IMR-90 (cell line): Measurements from ENCODE around the gene LIMS2. TPM values are rescaled to one million over a fixed set of nuclear protein-coding genes. Genes with fewer than 3 reads are reported as not detected.

Experiments used
- ATAC-seq: fragments of 200-7000 bp; cut with Tn5 transposase; 2 replicates; pipeline ENCODE4 v1.9.1; 2020; ENCODE audit warnings: low read depth, mild to moderate bottlenecking, moderate library complexity
- BruUV-seq: library from RNA; stranded (reverse); fragments of 400-500 nt; replicated peaks from 2 replicates; lab custom pipeline; 2021; lab: Mats Ljungman, UMichigan
- CTCF ChIA-PET: fragments of 300-600 bp; formaldehyde crosslinking; extraction: SDS; loops from one replicate; lab custom pipeline; 2021; ENCODE audit warnings: antibody characterized with exemption; lab: Yijun Ruan, JAX
- POLR2A ChIA-PET: fragments of 300-600 bp; sonication (Branson Sonifier 250); formaldehyde crosslinking; loops from one replicate; lab custom pipeline; 2022; ENCODE audit warnings: antibody characterized with exemption; ENCODE audit not compliant: unreplicated experiment; lab: Charles Lee
- DNase-seq: peaks from one replicate; pipeline ENCODE4 v3.0.0; 2013
- H2AFZ ChIP-seq: replicated peaks from 2 replicates; pipeline ENCODE3; 2013; ENCODE audit warnings: low read length, mild to moderate bottlenecking; ENCODE audit not compliant: poor library complexity
- H2AK5ac ChIP-seq: 2 replicates; pipeline ENCODE4 v1.6.1; 2013; ENCODE audit warnings: low read depth, low read length, inconsistent platforms
- H2AK9ac ChIP-seq: replicated peaks from 2 replicates; pipeline ENCODE3; 2013; ENCODE audit warnings: mild to moderate bottlenecking, low read depth, low read length, moderate library complexity; ENCODE audit not compliant: poor library complexity
- H2BK120ac ChIP-seq: 2 replicates; pipeline ENCODE4 v1.6.1; 2013; ENCODE audit warnings: low read depth, low read length, inconsistent platforms
- H2BK15ac ChIP-seq: 3 replicates; pipeline ENCODE4 v1.6.1; 2013; ENCODE audit warnings: low read depth, low read length, inconsistent platforms
- H2BK20ac ChIP-seq: 2 replicates; pipeline ENCODE4 v1.6.1; 2013; ENCODE audit warnings: low read depth, mild to moderate bottlenecking, inconsistent platforms, low read length, moderate library complexity
- H2BK5ac ChIP-seq: 2 replicates; pipeline ENCODE4 v1.6.1; 2013; ENCODE audit warnings: mild to moderate bottlenecking, low read depth, low read length, inconsistent platforms; ENCODE audit not compliant: poor library complexity, severe bottlenecking
- H3K14ac ChIP-seq: replicated peaks from 2 replicates; pipeline ENCODE4 v1.6.1; 2013; ENCODE audit warnings: low read depth, low read length, inconsistent platforms
- H3K18ac ChIP-seq: 2 replicates; pipeline ENCODE4 v1.6.1; 2013; ENCODE audit warnings: low read depth, low read length, control low read depth
- H3K23ac ChIP-seq: 2 replicates; pipeline ENCODE4 v1.6.1; 2013; ENCODE audit warnings: low read depth, low read length, inconsistent platforms
- H3K27ac ChIP-seq: 2 replicates; pipeline ENCODE4 v1.5.1; 2013; ENCODE audit warnings: mild to moderate bottlenecking, control low read depth, low read length; ENCODE audit not compliant: insufficient read depth
- H3K27me3 ChIP-seq: 2 replicates; pipeline ENCODE4 v1.6.1; 2013; ENCODE audit warnings: low read length; ENCODE audit not compliant: control insufficient read depth, insufficient read depth
- H3K36me3 ChIP-seq: 2 replicates; pipeline ENCODE4 v1.6.1; 2013; ENCODE audit warnings: low read length, mixed read lengths; ENCODE audit not compliant: control insufficient read depth, insufficient read depth
- H3K4ac ChIP-seq: 2 replicates; pipeline ENCODE4 v1.6.1; 2013; ENCODE audit warnings: low read depth, low read length, inconsistent platforms
- H3K4me1 ChIP-seq: 2 replicates; pipeline ENCODE4 v1.6.1; 2013; ENCODE audit warnings: low read length, mixed read lengths; ENCODE audit not compliant: control insufficient read depth, insufficient read depth
- H3K4me2 ChIP-seq: 2 replicates; pipeline ENCODE4 v1.6.1; 2013; ENCODE audit warnings: low read depth, mild to moderate bottlenecking, control low read depth, low read length, moderate library complexity
- H3K4me3 ChIP-seq: 2 replicates; pipeline ENCODE4 v1.5.1; 2013; ENCODE audit warnings: low read depth, mild to moderate bottlenecking, control low read depth, low read length, moderate library complexity; ENCODE audit not compliant: insufficient read depth
- H3K56ac ChIP-seq: 2 replicates; pipeline ENCODE4 v1.6.1; 2013; ENCODE audit warnings: low read length, inconsistent platforms; ENCODE audit not compliant: insufficient read depth; ENCODE audit errors: extremely low read depth
- H3K79me1 ChIP-seq, 2 experiments: 2 replicates each; pipeline ENCODE4 v1.6.1; 2013; ENCODE audit warnings: low read length in 2 of 2, inconsistent platforms in 1 of 2, low read depth in 1 of 2
- H3K9ac ChIP-seq: 2 replicates; pipeline ENCODE4 v1.6.1; 2013; ENCODE audit warnings: low read depth, low read length, control low read depth
- H3K9me1 ChIP-seq: 2 replicates; pipeline ENCODE4 v1.6.1; 2013; ENCODE audit warnings: low read length, inconsistent platforms; ENCODE audit not compliant: insufficient read depth
- H3K9me3 ChIP-seq: 2 replicates; pipeline ENCODE4 v1.6.1; 2013; ENCODE audit warnings: low read length; ENCODE audit not compliant: control insufficient read depth, insufficient read depth
- H4K20me1 ChIP-seq: 2 replicates; pipeline ENCODE4 v1.6.1; 2013; ENCODE audit warnings: low read length, inconsistent platforms; ENCODE audit not compliant: insufficient read depth
- H4K5ac ChIP-seq: 2 replicates; pipeline ENCODE4 v1.6.1; 2013; ENCODE audit warnings: mild to moderate bottlenecking, low read depth, low read length, control low read depth
- H4K8ac ChIP-seq, 2 experiments: 2 replicates each; pipeline ENCODE4 v1.6.1; 2013; ENCODE audit warnings: low read depth in 2 of 2, low read length in 2 of 2, control low read depth in 1 of 2, inconsistent platforms in 1 of 2
- H4K91ac ChIP-seq: 2 replicates; pipeline ENCODE4 v1.6.1; 2013; ENCODE audit warnings: low read depth, low read length, inconsistent platforms; ENCODE audit not compliant: insufficient read depth
- MAFK ChIP-seq: IDR thresholded peaks from 2 replicates; pipeline ENCODE4 v1.6.1; 2012; ENCODE audit warnings: low read depth, low read length, improper control_type of control experiment
- NFE2L2 ChIP-seq: fragments of 150-350 bp; IDR thresholded peaks from 2 replicates; pipeline ENCODE4 v1.6.1; 2016; ENCODE audit warnings: low read depth, mild to moderate bottlenecking, low read length
- RAD21 ChIP-seq: IDR thresholded peaks from 2 replicates; pipeline ENCODE4 v1.6.1; 2012; ENCODE audit warnings: low read length, improper control_type of control experiment
- WGBS, 2 experiments: methylation state at CpG; one replicate each; pipeline versions ENCODE4 v1.1.5 to v1.1.7; 2013; ENCODE audit warnings: missing lambda C conversion rate in 2 of 2; ENCODE audit not compliant: insufficient read length in 1 of 2; ENCODE audit errors: extremely low coverage in 2 of 2; 5-methylcytosine and 5-hydroxymethylcytosine counted together
- dilution Hi-C: fragments of 300-500 bp; cut with HindIII; formaldehyde crosslinking; loops from one replicate; pipeline ENCODE4 v1.14.3; 2018; ENCODE audit warnings: low sequenced_read_pairs; ENCODE audit not compliant: unreplicated experiment
- in situ Hi-C: fragments of 300-500 bp; cut with MboI; formaldehyde crosslinking; loops from 3 replicates; pipeline ENCODE4 v1.14.3; 2019; ENCODE audit warnings: low sequenced_read_pairs, inconsistent platforms, mixed read lengths
- intact Hi-C: fragments of 100-400 bp; cut with micrococcal nuclease; formaldehyde crosslinking; loops from 2 replicates; pipeline ENCODE4 v1.10.0; 2022
- polyA plus RNA-seq, 3 experiments: library from polyadenylated mRNA; depleted of rRNA; stranded (reverse); fragments of >200 nt; gene quantifications; 2 replicates each; pipeline ENCODE4 v1.2.3, GENCODE V29; 2012; ENCODE audit warnings: low replicate concordance in 1 of 3
- total RNA-seq: library from RNA; depleted of rRNA; stranded (reverse); fragments of >200 nt; gene quantifications from 2 replicates; pipeline ENCODE4 v1.2.3, GENCODE V29; 2012

LIMS2 gene
- total and polyA plus RNA-seq, 2 of the 4 experiments (the other 2 are of a cell fraction): 1.3 to 18.8 TPM

GRCh38 chr2:127610561-127610960 is 64.8 kb downstream of the LIMS2 start:
- no peak overlapping the region for H3K4me3 ChIP-seq
- no peak overlapping the region for H4K5ac ChIP-seq
- no peak overlapping the region for H3K18ac ChIP-seq
- H3K79me1 ChIP-seq: no peaks in the 10 kb centered on the region
- H2BK20ac ChIP-seq: no peak overlapping the region
- H3K9me3 ChIP-seq: peaks cover 21% of the 10 kb centered on the region
- no peak overlapping the region for H4K8ac ChIP-seq
- H3K27me3 ChIP-seq: peaks cover 20% of the 10 kb centered on the region
- H3K36me3 ChIP-seq: no peaks in the 10 kb centered on the region
- no peak overlapping the region for H2BK15ac ChIP-seq
- no peak overlapping the region for H3K14ac ChIP-seq
- H3K23ac ChIP-seq: no peak overlapping the region
- in situ Hi-C loops (no loop called here), intact Hi-C loops (no loop called here), dilution Hi-C loops (no loop called here)
- no peak overlapping the region for H4K91ac ChIP-seq
- no peak overlapping the region for H3K56ac ChIP-seq
- TF ChIP-seq RAD21 (no peak), NFE2L2 (no peak), MAFK (no peak)
- no peak overlapping the region for H3K9ac ChIP-seq
- no peaks in the 10 kb centered on the region for H4K20me1 ChIP-seq
- H3K4me1 ChIP-seq: no peaks in the 10 kb centered on the region
- no peak overlapping the region for H3K4me2 ChIP-seq
- no peak overlapping the region for H3K27ac ChIP-seq
- no peak for DNase-seq
- H2AFZ ChIP-seq: no peak overlapping the region
- BruUV-seq: no TSS peak
- no peak overlapping the region for H2AK5ac ChIP-seq
- H2AK9ac ChIP-seq: no peak overlapping the region
- no peak overlapping the region for H2BK5ac ChIP-seq
- no peak overlapping the region for H2BK120ac ChIP-seq
- ATAC-seq: no peak
- WGBS, 2 experiments: no CpG with 5 or more reads among the region's 1 CpG
- no peaks in the 10 kb centered on the region; the same call in 1 of the 2 replicates for H3K9me1 ChIP-seq
- ChIA-PET POLR2A (no interaction called here), CTCF (no interaction called here)
- H3K4ac ChIP-seq: no peak overlapping the region
